HepG2 (cell line): Measurements from ENCODE around the gene IRF2. TPM values are rescaled to one million over a fixed set of nuclear protein-coding genes. Genes with fewer than 3 reads are reported as not detected.

Experiments
- ATF2 ChIP-seq: sonication (generic); formaldehyde crosslinking; IDR thresholded peaks from 2 replicates; pipeline ENCODE4 v1.4.0; 2020; ENCODE audit warnings: missing genetic modification reagents
- DDIT3 ChIP-seq: sonication (generic); formaldehyde crosslinking; IDR thresholded peaks from 2 replicates; pipeline ENCODE4 v1.4.0; 2020; ENCODE audit warnings: mild to moderate bottlenecking, missing genetic modification reagents
- LBX2 ChIP-seq: sonication (generic); formaldehyde crosslinking; IDR thresholded peaks from 2 replicates; pipeline ENCODE4 v1.5.0; 2020; ENCODE audit warnings: missing genetic modification reagents, mild to moderate bottlenecking, borderline replicate concordance
- PREB ChIP-seq: sonication (generic); formaldehyde crosslinking; IDR thresholded peaks from 2 replicates; pipeline ENCODE4 v1.4.0; 2020; ENCODE audit warnings: missing genetic modification reagents
- SPEN ChIP-seq: sonication (generic); formaldehyde crosslinking; IDR thresholded peaks from 2 replicates; pipeline ENCODE4 v1.5.1; 2020; ENCODE audit warnings: low read depth, mild to moderate bottlenecking, missing genetic modification reagents
- TIGD3 ChIP-seq: sonication (generic); formaldehyde crosslinking; IDR thresholded peaks from 2 replicates; pipeline ENCODE4 v1.5.1; 2020; ENCODE audit warnings: mild to moderate bottlenecking, missing genetic modification reagents, borderline replicate concordance
- ZNF143 ChIP-seq: sonication (generic); formaldehyde crosslinking; IDR thresholded peaks from 2 replicates; pipeline ENCODE4 v1.4.0; 2020; ENCODE audit warnings: missing genetic modification reagents
- ZNF407 ChIP-seq: sonication (generic); formaldehyde crosslinking; IDR thresholded peaks from one replicate; pipeline ENCODE4 v1.5.1; 2020; ENCODE audit warnings: mild to moderate bottlenecking, missing genetic modification reagents; ENCODE audit errors: not compliant biosample characterization
- ZNF512B ChIP-seq: sonication (generic); formaldehyde crosslinking; IDR thresholded peaks from 2 replicates; pipeline ENCODE4 v1.5.1; 2020; ENCODE audit warnings: missing genetic modification reagents, mild to moderate bottlenecking, borderline replicate concordance
- polyA plus RNA-seq, 8 experiments: library from polyadenylated mRNA; depleted of rRNA in 3 of 8; stranded (reverse) in 7 of 8; unstranded in 1 of 8; fragments of >200 nt; fragmentation: Illumina TruSeq in 4 of 8; extraction: Trizol in 4 of 8; gene quantifications; 2 replicates each; pipeline versions ENCODE4 v1.2.1 to v1.2.3, GENCODE V29; 2011 to 2016; ENCODE audit warnings: low read depth in 4 of 8, missing spikeins in 1 of 8, mixed read lengths in 1 of 8; ENCODE audit not compliant: insufficient read depth in 1 of 8
- total RNA-seq, 5 experiments: library from RNA; depleted of rRNA; stranded (reverse); fragments of >200 nt; fragmentation: Illumina TruSeq; extraction: Trizol; gene quantifications; 2 replicates each; pipeline ENCODE4 v1.2.3, GENCODE V29; 2016; ENCODE audit warnings: low read depth in 1 of 5

IRF2 gene
- total and polyA plus RNA-seq, 2 of the 13 experiments (the other 11 are each of a cell fraction or from before 2014, with no cell fraction given): 15.5 to 28.8 TPM

- TF ChIP-seq ATF2 (CRISPR knock-in tag) (0 out of 2 replicates have a peak, but pooled peaks have one; percentile 5), TIGD3 (CRISPR knock-in tag) (no peak), ZNF407 (CRISPR knock-in tag) (no peak), ZNF143 (CRISPR knock-in tag) (no peak), SPEN (CRISPR knock-in tag) (no peak), PREB (no peak), ZNF512B (no peak), LBX2 (CRISPR knock-in tag) (no peak), DDIT3 (no peak)
Observed at GRCh38 chr4:184347251-184348239, 126.8 kb downstream of the IRF2 start (continued).
